ENCODE measurements around the gene CNTNAP5. TPM values are rescaled to one million over a fixed set of nuclear protein-coding genes. Genes with fewer than 3 reads are reported as not detected.
"Not testable (repeated sequence)": the region's sequence is repeated elsewhere in the genome, so short reads cannot be mapped to it uniquely, and the experiment has no call there.

CNTNAP5 gene
- total and polyA plus RNA-seq, 7 donors = not detected

DNA sequence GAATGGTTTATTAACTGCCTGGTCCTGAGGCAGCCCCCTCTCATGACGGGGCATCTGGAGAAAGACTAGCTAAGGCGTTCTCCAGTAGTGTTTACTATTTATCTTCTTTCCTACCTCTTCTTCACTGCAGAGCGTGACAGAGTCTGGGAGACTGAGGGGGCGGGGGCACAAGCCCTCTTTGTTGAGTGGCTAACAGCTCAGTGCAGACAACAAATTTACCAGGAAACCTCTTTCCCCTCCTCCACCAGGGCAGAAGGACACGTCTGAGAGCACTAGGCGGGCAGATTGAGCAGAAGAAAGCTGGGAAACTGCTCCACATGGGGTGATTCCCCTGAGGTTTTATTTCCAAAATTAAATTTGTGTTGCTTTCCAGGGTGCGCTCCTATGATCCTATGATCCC is 322.1 kb downstream of the CNTNAP5 start:
- Histone ChIP-seq H3K4me3 (no peak overlapping the region), H3K36me3 (ENCODE audit: insufficient read depth in 1 of 2, low read depth in 1 of 2) (no peaks in the 10 kb centered on the region), H3K9me3 (no peaks in the 10 kb centered on the region), H3K27me3 (ENCODE audit: insufficient read depth in 3 of 3, low read length in 2 of 3) (no peaks in the 10 kb centered on the region), H3K4me1 (no peaks in the 10 kb centered on the region), H3K27ac (no peak overlapping the region)
- WGBS, 3 donors = 67 to 69% (median 68%) methylated on average over 7 of the region's 7 CpGs
- DNase-seq (no peak), ATAC-seq (no peak)
- intact Hi-C loops (cut with DNase I) = no loop called here
- no peak for TF ChIP-seq CTCF (IDR thresholded peaks at IDR 0.05)

DNA sequence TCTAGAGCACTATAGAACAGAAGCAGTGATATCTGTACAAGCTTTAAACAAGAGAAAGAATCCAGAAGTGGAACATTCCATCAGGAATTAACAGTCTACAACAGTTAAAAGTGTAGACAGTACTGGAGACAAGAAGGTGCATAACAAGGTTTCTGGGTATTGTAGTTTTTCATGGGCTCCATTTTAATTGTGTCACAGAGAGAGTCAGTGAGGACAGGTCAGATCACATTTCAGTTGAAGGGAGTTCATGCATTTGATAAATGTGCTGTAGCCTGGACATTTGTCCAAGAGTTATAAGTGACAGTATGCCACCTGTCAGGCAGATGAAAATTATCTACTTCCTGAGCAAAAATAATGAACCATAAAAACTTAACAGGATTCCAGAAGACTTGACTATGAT is 328.6 kb downstream of the CNTNAP5 start:
- H3K4me3 ChIP-seq = no peak overlapping the region
- no peak for TF ChIP-seq CTCF (IDR thresholded peaks at IDR 0.05)

DNA sequence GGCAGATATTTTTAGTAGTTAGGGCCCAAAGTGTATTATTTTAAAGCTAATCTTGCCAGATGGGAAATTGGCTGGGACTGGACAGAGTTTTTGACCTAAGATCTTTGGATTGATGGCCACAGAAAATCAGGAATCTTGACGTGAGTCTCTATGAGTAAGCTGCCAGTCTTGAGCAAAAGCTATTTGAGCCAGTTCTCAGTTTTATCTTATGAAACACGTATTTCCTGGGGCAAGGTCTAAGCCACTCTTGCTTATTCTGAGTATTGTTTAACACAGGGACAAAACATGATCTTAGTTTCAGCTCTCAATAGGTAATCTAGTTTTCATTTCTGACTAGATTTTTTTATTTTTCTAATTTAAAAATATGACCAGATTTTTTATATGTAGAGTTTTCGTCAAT is 329.4 kb downstream of the CNTNAP5 start:
- H3K36me3 ChIP-seq (ENCODE audit: insufficient read depth in 1 of 2, low read depth in 1 of 2) = no peaks in the 10 kb centered on the region
- DNase-seq (no peak), ATAC-seq (no peak)
- H3K4me3 ChIP-seq = no peak overlapping the region
- no peaks in the 10 kb centered on the region for H3K27me3 ChIP-seq (ENCODE audit: insufficient read depth in 3 of 3, low read length in 2 of 3)
- H3K4me1 ChIP-seq = no peaks in the 10 kb centered on the region
- WGBS, 3 donors = 51 to 54% (median 53%) methylated on average over 3 of the region's 3 CpGs
- no peak for TF ChIP-seq CTCF (IDR thresholded peaks at IDR 0.05)
- no peak overlapping the region for H3K27ac ChIP-seq
- intact Hi-C loops (cut with DNase I) = no loop called here
- H3K9me3 ChIP-seq = no peaks in the 10 kb centered on the region

More for the DNA sequence above, 328.6 kb downstream of the CNTNAP5 start:
- DNase-seq (no peak), ATAC-seq (no peak)
- Histone ChIP-seq H3K36me3 (ENCODE audit: insufficient read depth in 1 of 2, low read depth in 1 of 2) (no peaks in the 10 kb centered on the region), H3K27me3 (ENCODE audit: insufficient read depth in 3 of 3, low read length in 2 of 3) (no peaks in the 10 kb centered on the region), H3K27ac (no peak overlapping the region), H3K4me1 (no peaks in the 10 kb centered on the region), H3K9me3 (no peaks in the 10 kb centered on the region)
- intact Hi-C loops (cut with DNase I) = no loop called here

- ATAC-seq; intact Hi-C loops (cut with DNase I); H3K4me1 ChIP-seq; H3K4me3 ChIP-seq; H3K27me3 ChIP-seq (ENCODE audit: insufficient read depth in 3 of 3, low read length in 2 of 3); H3K36me3 ChIP-seq (ENCODE audit: insufficient read depth in 1 of 2, low read depth in 1 of 2); DNase-seq; H3K27ac ChIP-seq; H3K9me3 ChIP-seq: not testable (repeated sequence)
- WGBS, 3 donors = 95 to 97% (median 96%) methylated on average over 28 of the region's 28 CpGs
Measured at GRCh38 chr2:124361966-124362365, 336.9 kb downstream of the CNTNAP5 start.

GRCh38 chr2:124369181-124369580 is 344.1 kb downstream of the CNTNAP5 start:
- H3K27ac ChIP-seq = no peak overlapping the region
- no peak for ATAC-seq
- 79 to 83% (median 80%) methylated on average over 4 of the region's 4 CpGs for WGBS, 3 donors

More at GRCh38 chr2:124369181-124369580, 344.1 kb downstream of the CNTNAP5 start:
- H3K4me1 ChIP-seq = no peaks in the 10 kb centered on the region
- no peak for TF ChIP-seq CTCF (IDR thresholded peaks at IDR 0.05)
- H3K9me3 ChIP-seq = no peaks in the 10 kb centered on the region
- intact Hi-C loops (cut with DNase I) = no loop called here
- no peak for DNase-seq
- H3K36me3 ChIP-seq (ENCODE audit: insufficient read depth in 1 of 2, low read depth in 1 of 2) = no peaks in the 10 kb centered on the region
- no peaks in the 10 kb centered on the region for H3K27me3 ChIP-seq (ENCODE audit: insufficient read depth in 3 of 3, low read length in 2 of 3)
- H3K4me3 ChIP-seq = no peak overlapping the region

All from psoas muscle (tissue), 8 donors.